ENCODE data around the gene WFDC10B. TPM values are rescaled to one million over a fixed set of nuclear protein-coding genes. Genes with fewer than 3 reads are reported as not detected.
"Not testable (repeated sequence)": the region's sequence is repeated elsewhere in the genome, so short reads cannot be mapped to it uniquely, and the experiment has no call there.

Gene WFDC10B
- total and polyA plus RNA-seq, 5 experiments from 2014 or later = not detected

DNA sequence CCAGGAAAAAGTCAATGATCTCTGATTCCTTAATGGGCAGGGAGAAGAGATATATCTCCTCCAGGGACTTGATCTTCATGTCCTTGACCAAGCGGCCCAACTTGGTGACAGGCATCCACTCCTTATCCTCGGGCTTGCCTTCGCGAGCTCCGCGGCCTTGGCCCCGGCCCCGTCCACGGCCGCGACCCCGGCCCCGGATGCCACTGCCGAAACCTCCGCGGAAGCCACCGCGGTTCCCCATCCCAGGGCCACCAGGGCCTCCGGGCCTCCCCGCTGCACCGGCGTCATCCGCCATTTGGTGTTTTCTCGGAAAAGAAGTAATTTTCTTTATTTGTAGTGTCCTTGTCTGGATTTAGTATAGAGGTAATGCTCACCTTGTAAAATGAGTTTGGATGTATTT is 63.7 kb downstream of the WFDC10B start:
- H3K4me3 Mint-ChIP-seq, H3K27ac Mint-ChIP-seq, H3K9me3 Mint-ChIP-seq, H3K36me3 Mint-ChIP-seq, ATAC-seq, H3K4me1 Mint-ChIP-seq, POLR2A ChIA-PET, DNase-seq: not testable (repeated sequence)
- peaks cover 4 to 18% (median 11%) of the 10 kb centered on the region in 5 donors for H3K27me3 Mint-ChIP-seq

DNA sequence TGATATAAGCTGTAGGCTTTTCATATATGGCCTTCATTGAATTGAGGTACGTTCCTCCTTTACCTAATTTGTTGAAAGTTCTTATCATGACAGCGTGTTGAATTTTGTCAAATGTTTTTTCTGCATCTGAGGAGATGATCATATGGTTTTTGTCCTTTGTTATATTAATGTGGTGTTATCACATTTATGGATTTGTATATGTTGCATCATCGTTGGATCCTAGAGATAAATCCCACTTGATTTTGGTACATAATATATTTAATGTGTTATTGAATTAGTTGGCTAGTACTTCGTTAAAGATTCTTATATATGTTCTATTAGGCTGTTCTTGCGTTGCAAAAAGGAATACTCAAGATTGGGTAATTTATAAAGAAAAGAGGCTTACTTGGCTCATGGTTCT is 65.1 kb downstream of the WFDC10B start:
- H3K4me3 Mint-ChIP-seq = no peak overlapping the region
- peaks cover 6 to 17% (median 10%) of the 10 kb centered on the region in 5 donors for H3K27me3 Mint-ChIP-seq
- peaks cover 0 to 1% (median 0%) of the 10 kb centered on the region in 9 donors for H3K9me3 Mint-ChIP-seq
- DNase-seq (no peak), ATAC-seq (no peak)
- POLR2A ChIA-PET = no interaction called here
- H3K27ac Mint-ChIP-seq = no peak overlapping the region
- H3K4me1 Mint-ChIP-seq = no peaks in the 10 kb centered on the region
- no peaks in the 10 kb centered on the region for H3K36me3 Mint-ChIP-seq

DNA sequence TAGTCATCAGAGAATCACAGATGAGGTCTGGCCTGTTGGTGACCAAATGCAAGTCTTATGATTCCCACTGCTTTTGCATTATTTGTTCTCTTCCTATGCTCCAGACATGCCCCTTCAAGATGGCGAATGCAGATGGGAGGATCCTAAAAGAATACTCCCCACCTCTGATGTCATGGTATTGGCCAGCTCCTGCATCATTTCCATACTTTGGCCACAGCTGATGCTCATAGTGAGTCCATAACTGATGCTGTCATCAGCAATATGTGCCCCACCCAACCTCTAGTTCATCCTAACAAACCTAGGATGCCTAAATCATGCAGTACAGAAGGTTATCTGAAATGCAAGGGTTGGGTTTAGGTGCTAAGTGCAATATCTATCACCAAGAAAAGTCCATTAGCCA is 68.3 kb downstream of the WFDC10B start:
- Mint-ChIP-seq H3K27me3 (peaks cover 10 to 30% (median 15%) of the 10 kb centered on the region in 5 donors), H3K27ac (no peak overlapping the region), H3K4me1 (no peaks in the 10 kb centered on the region), H3K4me3 (no peak overlapping the region), H3K9me3 (peaks cover 0 to 1% (median 0%) of the 10 kb centered on the region in 9 donors), H3K36me3 (no peaks in the 10 kb centered on the region)
- ATAC-seq = no peak
- DNase-seq = no peak
- POLR2A ChIA-PET = no interaction called here

Small RNA genes within 50 kb of the gene (microRNA-seq; reads per million reads assigned to microRNA genes)
- not detected for gene MIR3617 (ENCODE audit: borderline microRNAs expressed)

Other genes with a start within 250 kb of the WFDC10B start
- under 1 TPM; 0.73 to 0.80 TPM for gene WFDC2, start 235.3 kb downstream of the WFDC10B start, total RNA-seq
- under 1 TPM in 1 of 3 donors, not detected in 2; 0.33 TPM for gene WFDC2, start 235.3 kb downstream of the WFDC10B start, polyA plus RNA-seq
- gene SPINT3, start 189.4 kb downstream of the WFDC10B start, total RNA-seq = not detected
- not detected for gene SPINT3, start 189.4 kb downstream of the WFDC10B start, polyA plus RNA-seq
- gene WFDC6, start 165.5 kb downstream of the WFDC10B start, total RNA-seq = not detected
- not detected for gene WFDC6, start 165.5 kb downstream of the WFDC10B start, polyA plus RNA-seq
- not detected for gene EPPIN, start 157.6 kb downstream of the WFDC10B start, total RNA-seq
- gene EPPIN, start 157.6 kb downstream of the WFDC10B start, polyA plus RNA-seq = not detected
- gene WFDC8, start 125.7 kb downstream of the WFDC10B start, total RNA-seq = not detected
- gene WFDC8, start 125.7 kb downstream of the WFDC10B start, polyA plus RNA-seq = not detected
- gene WFDC10A, start 75.3 kb downstream of the WFDC10B start, total RNA-seq = not detected
- not detected for gene WFDC10A, start 75.3 kb downstream of the WFDC10B start, polyA plus RNA-seq
- not detected for gene WFDC9, start 73.7 kb downstream of the WFDC10B start, total RNA-seq
- gene WFDC9, start 73.7 kb downstream of the WFDC10B start, polyA plus RNA-seq = not detected
- not detected for gene WFDC11, start 34.8 kb downstream of the WFDC10B start, total RNA-seq
- gene WFDC11, start 34.8 kb downstream of the WFDC10B start, polyA plus RNA-seq = not detected
- not detected for gene WFDC13, start 3.0 kb downstream of the WFDC10B start, total RNA-seq
- gene WFDC13, start 3.0 kb downstream of the WFDC10B start, polyA plus RNA-seq = not detected
- not detected for gene SPINT4, start 17.3 kb upstream of the WFDC10B start, total RNA-seq
- gene SPINT4, start 17.3 kb upstream of the WFDC10B start, polyA plus RNA-seq = not detected
- not detected for gene WFDC3, start 86.9 kb upstream of the WFDC10B start, total RNA-seq
- under 1 TPM in 1 of 3 donors, not detected in 2; 0.73 TPM for gene WFDC3, start 86.9 kb upstream of the WFDC10B start, polyA plus RNA-seq
- 10 to 100 TPM; 18.5 to 26.3 TPM for gene DNTTIP1, start 86.9 kb upstream of the WFDC10B start, total RNA-seq
- gene DNTTIP1, start 86.9 kb upstream of the WFDC10B start, polyA plus RNA-seq = 10 to 100 TPM; 26.3 to 41.2 (median 29.5) TPM
- under 1 TPM in 1 of 2 experiments, not detected in 1; 0.44 TPM for gene UBE2C, start 107.6 kb upstream of the WFDC10B start, total RNA-seq
- not detected for gene UBE2C, start 107.6 kb upstream of the WFDC10B start, polyA plus RNA-seq
- under 1 TPM in 1 of 2 experiments, not detected in 1; 0.58 TPM for gene TNNC2, start 122.3 kb upstream of the WFDC10B start, total RNA-seq
- gene TNNC2, start 122.3 kb upstream of the WFDC10B start, polyA plus RNA-seq = under 1 TPM in 1 of 3 donors, not detected in 2; 0.53 TPM
- gene SNX21, start 128.8 kb upstream of the WFDC10B start, total RNA-seq = 1 to 10 TPM; 1.3 to 1.8 TPM
- 1 to 10 TPM in 2 of 3 donors, under 1 TPM in 1; 0.30 to 2.2 (median 1.4) TPM for gene SNX21, start 128.8 kb upstream of the WFDC10B start, polyA plus RNA-seq
- gene ACOT8, start 152.4 kb upstream of the WFDC10B start, total RNA-seq = 10 to 100 TPM; 29.6 to 33.3 TPM
- 10 to 100 TPM; 37.5 to 46.2 (median 38.4) TPM for gene ACOT8, start 152.4 kb upstream of the WFDC10B start, polyA plus RNA-seq
- gene ZSWIM3, start 152.6 kb upstream of the WFDC10B start, total RNA-seq = 1 to 10 TPM; 4.3 to 4.4 TPM
- gene ZSWIM3, start 152.6 kb upstream of the WFDC10B start, polyA plus RNA-seq = 1 to 10 TPM in 1 of 3 donors, under 1 TPM in 2; 0.35 to 2.1 (median 0.65) TPM
- 10 to 100 TPM; 16.5 to 17.6 TPM for gene ZSWIM1, start 176.2 kb upstream of the WFDC10B start, total RNA-seq
- gene ZSWIM1, start 176.2 kb upstream of the WFDC10B start, polyA plus RNA-seq = 1 to 10 TPM in 2 of 3 donors, under 1 TPM in 1; 0.96 to 9.8 (median 1.7) TPM
- gene SPATA25, start 182.6 kb upstream of the WFDC10B start, total RNA-seq = 1 to 10 TPM; 4.1 to 4.8 TPM
- gene SPATA25, start 182.6 kb upstream of the WFDC10B start, polyA plus RNA-seq = under 1 TPM in 2 of 3 donors, not detected in 1; 0.24 to 0.42 TPM
- 1 to 10 TPM; 5.0 to 5.9 TPM for gene NEURL2, start 186.2 kb upstream of the WFDC10B start, total RNA-seq
- 1 to 10 TPM in 2 of 3 donors, under 1 TPM in 1; 0.53 to 2.2 (median 1.8) TPM for gene NEURL2, start 186.2 kb upstream of the WFDC10B start, polyA plus RNA-seq
- 10 to 100 TPM; 79.1 to 82.7 TPM for gene CTSA, start 186.3 kb upstream of the WFDC10B start, total RNA-seq
- gene CTSA, start 186.3 kb upstream of the WFDC10B start, polyA plus RNA-seq = 100 to 1,000 TPM in 1 of 3 donors, 10 to 100 TPM in 2; 79.5 to 128 (median 90.5) TPM
- gene PLTP, start 207.1 kb upstream of the WFDC10B start, total RNA-seq = under 1 TPM in 1 of 2 experiments, not detected in 1; 0.27 TPM
- gene PLTP, start 207.1 kb upstream of the WFDC10B start, polyA plus RNA-seq = 1 to 10 TPM in 1 of 3 donors, under 1 TPM in 2; 0.18 to 2.2 (median 0.68) TPM
- gene PCIF1, start 229.7 kb upstream of the WFDC10B start, total RNA-seq = 10 to 100 TPM; 77.7 to 83.3 TPM
- gene PCIF1, start 229.7 kb upstream of the WFDC10B start, polyA plus RNA-seq = 10 to 100 TPM; 60.8 to 94.2 (median 78.7) TPM

Data from naive thymus-derived CD8-positive, alpha-beta T cell (primary cell).